Stimulated activated CD8-positive, alpha-beta memory T cell treated with anti-CD3 and anti-CD28 coated beads, Interleukin-12 subunit alpha, Interleukin-12 subunit beta, amount 100 ng/mL, for 24 hours (primary cell): ENCODE measurements around the gene ESYT1.

ENCODE experiments used
- DNase-seq: peaks from one replicate; pipeline ENCODE4 v3.0.0-alpha.2; 2020; ENCODE audit errors: extremely low read depth

Gene ESYT1

DNA sequence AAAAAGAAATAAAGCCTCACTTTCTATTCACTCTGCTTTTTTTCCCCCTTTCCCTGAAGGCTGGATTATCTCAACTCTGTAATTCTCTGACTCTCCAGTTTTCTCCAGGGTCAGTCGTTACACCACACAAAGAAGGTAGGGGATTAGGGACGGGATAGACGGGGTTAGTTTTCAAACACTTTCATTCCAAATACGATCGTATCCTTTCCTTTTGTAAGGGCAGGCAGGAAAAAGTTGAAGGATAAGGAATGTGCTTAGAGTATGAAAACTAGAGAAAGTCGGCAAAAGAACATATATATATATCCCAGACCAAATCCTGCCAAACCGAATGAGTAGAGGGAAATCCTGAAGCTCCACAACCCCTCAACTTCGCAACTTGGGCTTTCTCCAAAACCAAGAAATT, 581 bp upstream of the ESYT1 start:
- no peak for DNase-seq

DNA sequence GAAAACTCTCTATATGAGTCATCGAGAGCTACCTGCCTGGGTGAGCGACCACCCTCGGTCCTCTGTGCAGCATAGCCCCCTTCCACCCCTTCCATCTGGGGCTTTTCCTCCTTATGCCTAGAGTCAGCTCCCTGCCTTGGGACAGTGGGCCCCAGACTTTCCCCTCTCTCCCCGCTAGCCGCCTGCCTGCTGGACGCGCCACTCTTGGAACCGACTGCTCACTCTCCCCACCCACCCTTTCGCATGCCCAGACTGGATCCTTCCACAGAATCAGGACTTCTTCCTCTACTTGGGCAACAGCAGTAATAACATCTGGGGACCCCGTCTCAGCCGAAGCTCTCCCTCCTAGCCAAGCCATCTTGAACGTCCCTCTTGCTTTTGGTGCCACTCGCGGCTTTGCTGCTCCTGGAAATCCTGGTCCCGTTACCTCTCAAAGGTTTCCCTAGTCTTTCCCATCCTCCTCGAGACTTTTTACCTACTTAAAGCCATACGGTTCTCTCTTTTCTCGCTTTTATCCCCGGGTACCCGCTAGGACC, 671 bp downstream of the ESYT1 start:
- DNase-seq: no peak

DNA sequence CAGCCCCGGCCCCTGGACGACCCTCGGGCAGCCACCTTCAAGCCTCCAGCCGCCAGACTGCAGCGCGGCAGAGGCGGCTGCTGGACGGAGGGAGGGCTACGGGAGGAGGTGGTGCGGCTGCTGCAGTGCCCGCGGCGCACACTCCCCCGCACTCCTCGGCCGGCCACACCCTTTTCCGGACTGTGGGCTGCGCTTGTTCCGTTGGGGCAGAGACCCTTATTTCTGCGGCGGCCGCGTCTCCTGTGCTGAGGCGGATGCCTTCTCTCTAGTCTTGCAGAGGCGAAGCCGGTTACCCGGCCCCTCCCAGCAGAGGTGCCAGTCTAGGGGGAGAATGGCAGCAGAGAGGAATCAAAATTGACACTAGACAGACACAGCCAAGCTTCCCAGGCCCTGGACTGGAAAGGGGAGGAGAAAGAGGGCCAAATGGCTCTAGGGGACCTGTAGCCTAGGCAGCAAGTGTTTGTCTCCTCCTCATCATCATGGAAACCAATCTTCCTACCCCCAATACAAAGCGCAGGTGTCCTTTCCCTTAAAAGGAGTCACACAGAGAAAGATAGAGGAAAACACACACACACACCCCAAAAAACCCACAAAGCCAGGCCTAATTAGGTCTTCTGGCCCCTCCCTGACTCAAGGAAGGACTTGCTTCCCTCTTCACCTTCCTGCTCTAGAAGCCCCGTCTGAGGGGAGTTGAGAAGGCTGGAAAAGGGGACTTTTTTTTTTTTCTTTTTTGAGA, 1.3 kb downstream of the ESYT1 start:
- no peak for DNase-seq

DNA sequence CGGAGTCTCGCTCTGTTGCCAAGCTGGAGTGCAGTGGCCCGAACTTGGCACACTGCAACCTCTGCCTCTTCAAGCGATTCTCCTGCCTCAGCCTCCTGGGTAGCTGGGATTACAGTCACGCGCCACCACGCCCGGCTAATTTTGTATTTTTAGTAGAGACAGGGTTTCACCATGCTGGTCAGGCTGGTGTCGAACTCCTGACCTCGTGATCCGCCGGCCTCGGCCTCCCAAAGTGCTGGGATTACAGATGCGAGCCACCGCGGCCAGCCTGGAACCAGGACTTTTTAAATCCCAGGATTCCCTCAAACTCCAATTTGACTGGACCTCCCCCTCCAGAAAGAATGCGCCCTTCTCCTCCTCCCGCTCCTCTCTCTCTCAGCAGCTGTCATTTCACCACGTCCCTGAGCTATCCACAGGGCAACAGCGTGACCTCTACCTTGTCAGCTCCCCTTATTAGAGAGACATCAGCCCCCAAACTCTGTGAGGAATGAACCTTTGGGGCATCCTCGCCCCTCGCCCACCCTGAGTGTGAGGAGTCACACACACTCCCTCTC, 2.0 kb downstream of the ESYT1 start:
- no peak for DNase-seq

DNA sequence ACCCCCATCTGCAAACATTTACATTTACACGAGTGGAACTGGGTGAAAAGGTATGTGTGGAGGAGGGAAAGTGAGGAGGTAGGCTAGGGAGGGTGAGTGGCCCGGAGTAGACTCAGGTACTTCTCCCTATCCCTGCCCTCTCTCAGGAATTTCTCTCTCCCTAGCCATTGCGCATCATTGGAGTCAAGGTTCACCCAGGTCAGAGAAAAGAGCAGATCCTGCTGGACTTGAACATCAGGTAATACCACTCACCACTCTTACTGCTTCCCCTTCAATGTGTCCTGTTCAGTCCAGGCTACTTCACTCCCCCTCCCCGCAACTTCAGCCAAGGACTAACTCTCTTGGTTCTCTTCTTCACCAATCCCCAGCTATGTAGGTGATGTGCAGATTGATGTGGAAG, 2.8 kb downstream of the ESYT1 start:
- no peak for DNase-seq

DNA sequence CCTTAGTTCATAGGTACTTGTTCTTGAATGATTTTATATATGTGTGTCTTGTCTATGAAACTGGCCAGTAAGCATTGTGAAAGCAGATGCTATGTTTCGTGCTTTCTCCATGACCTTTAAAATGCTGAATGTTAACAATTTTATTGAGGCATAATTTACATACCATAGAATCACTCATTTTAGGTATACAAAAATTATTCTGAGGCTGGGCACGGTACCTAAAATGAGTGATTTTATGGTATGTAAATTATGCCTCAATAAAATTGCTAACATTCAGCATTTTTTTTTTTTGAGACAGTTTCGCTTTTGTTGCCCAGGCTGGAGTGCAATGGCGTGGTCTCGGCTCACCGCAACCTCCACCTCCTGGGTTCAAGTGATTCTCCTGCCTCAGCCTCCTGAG, 6.8 kb downstream of the ESYT1 start:
- DNase-seq: no peak

DNA sequence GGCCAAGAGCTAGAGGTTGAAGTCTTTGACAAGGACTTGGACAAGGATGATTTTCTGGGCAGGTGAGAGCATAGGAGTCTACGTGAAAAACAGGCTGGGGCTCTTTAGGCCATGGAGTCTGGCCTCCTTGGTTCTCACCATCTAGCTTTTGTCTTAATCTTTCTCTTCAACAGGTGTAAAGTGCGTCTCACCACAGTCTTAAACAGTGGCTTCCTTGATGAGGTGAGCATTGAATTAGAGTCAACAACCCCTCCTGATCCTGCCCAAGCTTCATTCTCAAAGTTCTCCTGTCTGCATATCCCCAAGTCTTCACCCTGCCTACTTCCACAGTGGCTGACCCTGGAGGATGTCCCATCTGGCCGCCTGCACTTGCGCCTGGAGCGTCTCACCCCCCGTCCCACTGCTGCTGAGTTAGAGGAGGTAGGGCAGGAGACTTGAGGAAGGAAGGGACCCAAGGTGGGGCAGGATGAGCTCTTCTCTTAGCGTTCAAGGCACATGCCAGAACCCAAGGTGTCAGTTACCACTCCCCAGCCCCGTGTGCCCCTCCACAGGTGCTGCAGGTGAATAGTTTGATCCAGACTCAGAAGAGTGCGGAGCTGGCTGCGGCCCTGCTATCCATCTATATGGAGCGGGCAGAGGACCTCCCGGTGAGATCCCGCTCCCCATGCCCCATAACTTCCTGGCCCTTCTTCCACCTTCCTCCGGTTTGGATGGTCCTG, 9.9 kb downstream of the ESYT1 start:
- DNase-seq: no peak

DNA sequence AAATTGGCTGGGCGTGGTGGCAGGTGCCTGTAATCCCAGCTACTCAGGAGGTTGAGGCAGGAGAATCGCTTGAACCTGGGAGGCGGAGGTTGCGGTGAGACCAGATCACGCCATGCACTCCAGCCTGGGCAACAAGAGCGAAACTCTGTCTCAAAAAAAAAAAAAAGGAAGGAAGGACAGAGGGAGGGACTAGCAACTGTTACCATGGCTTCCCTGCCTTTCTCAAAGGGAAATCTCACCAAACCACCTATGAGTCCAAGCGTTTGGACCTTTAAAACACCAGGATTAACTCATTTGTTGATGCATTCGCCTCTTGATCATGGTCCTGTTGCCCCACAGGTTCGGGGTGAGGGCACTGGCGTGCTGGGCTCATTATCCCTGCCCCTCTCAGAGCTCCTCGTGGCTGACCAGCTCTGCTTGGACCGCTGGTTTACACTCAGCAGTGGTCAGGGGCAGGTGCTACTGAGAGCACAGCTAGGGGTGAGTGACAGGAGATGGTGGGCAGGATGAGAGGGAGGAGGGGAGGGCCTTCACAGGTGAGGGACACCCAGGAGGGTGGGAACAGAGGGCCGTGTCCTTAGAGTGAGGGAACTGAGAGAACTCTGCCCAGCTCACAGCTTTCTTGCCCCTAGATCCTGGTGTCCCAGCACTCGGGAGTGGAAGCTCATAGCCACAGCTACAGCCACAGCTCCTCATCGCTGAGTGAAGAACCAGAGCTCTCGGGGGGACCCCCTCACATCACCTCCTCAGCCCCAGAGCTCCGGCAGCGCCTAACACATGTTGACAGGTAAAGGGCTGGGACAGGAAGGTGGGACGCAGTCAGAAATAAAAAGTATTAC, 14.1 kb downstream of the ESYT1 start:
- DNase-seq: no peak

DNA sequence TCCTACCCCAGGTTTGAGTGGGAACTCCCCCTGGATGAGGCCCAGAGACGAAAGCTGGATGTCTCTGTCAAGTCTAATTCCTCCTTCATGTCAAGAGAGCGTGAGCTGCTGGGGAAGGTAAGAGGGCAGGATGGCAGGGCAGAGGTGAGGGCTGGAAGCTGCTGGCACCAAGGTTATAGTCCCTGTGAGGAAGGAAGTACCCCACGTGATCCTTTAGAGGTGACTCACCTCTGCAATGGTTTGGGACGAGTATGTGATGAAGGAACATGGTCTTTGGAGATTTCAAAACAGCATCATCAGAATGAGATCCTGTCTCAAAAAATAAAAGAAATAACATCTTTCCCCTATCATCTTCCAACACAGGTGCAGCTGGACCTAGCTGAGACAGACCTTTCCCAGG, 15.2 kb downstream of the ESYT1 start:
- no peak for DNase-seq

DNA sequence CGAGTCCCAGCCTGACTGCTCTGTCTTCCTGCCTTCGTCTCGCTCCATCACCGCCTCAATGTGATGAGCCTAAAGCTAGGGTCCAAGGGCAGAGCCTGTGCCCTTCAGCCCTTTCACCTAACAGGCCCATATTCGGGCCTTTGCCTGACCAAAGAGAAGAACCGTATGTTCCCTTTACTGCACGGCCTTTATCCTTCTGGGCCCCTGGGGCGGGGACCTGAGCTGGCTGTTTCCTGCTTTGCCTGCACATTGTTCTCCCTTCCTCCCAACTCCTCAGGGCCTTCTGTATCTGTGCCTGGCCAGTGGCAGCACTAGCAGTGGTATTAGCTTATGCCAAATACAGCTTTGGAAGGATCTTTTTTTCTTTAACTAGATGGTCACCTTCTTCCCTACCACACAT, 15.8 kb downstream of the ESYT1 start:
- DNase-seq: no peak

DNA sequence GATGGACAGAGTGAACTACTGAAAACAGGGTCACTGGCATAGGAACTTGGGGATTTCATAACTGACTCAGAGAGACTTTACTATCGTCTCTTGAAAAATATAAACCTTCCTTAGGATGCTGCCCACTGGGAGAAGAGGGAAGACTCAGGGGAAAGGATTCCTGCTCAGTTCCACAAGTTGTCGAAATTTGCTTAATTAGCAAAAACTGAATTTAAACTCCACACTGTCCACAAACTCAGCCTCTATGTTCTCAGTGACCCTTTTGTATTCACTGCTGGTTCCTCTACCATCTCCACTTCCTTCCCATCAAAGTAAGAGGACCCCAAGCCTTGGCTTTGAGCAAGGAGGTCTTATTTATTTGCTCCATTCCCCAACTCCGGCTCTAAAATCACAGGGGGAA, 17.1 kb downstream of the ESYT1 start:
- DNase-seq: no peak

DNA sequence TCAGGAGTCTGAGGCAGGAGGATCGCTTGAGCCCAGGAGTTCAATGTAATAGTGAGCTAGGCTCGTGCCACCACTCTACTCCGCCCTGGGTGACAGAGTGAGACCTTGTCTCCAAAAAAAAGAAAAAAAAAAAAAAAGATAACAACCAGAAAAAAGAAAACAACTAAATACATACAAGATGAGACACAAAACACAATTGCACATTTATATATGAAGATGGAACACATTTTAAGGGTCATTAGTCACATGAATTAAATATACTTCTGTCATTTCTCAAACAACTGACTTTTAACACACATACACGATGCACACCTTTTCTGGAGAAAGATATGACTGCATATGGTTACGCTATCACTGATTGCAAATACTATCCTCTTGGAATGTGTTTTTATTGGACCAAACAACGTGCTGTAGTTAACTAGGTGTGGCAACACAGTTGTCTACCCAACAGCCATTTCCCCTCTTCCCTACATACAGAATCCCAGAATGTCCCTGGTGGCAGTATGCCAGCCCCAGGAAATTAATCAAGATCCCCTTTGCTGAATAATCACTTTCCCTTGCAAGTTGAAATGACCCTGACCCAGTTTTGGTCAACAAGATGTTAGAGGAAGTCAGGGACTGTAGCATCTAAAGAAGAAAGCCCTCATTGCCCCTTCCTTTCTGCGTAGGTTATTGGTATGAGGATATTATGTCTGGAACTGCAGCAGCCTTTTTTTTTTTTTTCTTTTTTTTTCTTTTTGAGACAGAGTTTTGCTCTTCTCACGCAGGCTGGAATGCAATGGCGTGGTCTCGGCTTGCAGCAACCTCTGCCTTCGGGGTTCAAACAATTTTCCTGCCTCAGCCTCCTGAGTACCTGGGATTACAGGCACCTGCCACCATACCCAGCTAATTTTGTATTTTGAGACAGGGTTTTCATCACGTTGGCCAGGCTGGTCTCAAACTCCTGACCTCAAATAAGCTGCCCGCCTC, 18.7 kb downstream of the ESYT1 start:
- no peak for DNase-seq

DNA sequence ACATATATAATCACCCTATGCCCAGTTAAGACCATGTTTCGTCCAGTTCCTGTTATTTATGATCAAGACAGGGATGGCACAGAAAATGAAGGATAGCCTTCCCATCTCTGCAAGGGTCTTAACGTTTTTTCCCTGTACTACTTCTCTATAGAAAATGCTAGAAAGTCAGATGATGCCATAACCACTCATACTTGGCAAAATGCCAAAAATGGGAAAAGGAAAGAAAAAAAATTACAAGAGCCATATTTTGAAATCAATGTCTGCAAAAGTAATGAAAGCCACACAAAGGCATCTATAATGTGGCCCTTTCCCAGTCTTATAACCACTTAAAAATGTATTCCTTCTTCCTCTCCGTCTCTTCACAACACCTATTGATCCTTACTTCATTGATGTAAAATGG, 22.5 kb downstream of the ESYT1 start:
- DNase-seq: no peak

DNA sequence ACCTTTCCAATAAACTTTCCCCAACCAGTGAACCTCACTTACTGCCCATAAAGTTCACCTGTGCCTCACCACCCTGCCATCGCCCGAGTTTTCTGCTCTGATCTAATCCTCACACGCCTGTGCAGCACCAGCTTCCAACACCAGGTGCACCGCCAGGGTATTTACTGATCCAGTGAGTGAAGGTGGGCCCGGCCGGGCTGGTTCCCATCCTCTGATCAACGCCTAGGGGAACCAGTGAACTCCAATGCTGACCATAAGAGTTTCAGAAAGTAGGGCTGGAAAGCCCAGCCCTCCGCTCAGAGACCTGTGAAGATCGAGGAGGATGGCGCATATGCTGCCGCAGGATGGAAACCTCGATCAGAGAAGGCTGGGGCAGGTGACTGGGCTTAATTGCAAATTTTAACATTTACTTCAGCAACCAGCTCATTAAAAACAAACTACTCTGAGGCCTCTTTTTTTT, 23.6 kb downstream of the ESYT1 start:
- DNase-seq: no peak

DNA sequence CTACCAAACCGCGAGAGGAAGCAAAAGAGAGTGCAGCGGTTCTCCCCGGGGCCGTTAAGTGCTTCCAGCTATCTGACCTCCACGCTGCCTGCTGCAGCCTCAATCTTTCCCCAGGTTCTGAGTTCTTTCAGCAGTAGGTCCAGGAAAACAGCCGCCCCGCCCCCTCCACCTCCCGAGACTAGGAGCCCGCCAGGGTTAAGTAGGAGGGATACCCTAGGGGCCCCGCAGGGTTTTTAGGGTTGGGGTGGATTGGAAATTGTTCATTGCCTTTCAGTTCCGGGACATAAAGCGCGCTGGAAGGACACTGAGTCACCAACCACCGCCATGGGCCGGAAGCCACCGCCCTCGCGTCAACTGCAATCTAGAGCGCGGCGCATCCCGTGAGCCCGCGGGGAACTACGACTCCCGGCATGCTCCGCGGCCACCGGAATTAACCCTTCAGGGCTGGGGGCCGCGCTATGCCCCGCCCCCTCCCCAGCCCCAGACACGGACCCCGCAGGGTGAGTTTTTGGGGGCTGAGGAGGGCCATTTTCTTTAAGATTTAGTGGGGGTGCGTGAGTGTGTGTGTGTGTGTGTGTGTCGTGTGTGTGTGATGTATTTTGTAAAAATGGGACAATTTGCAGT, 24.2 kb downstream of the ESYT1 start, which contains the start of gene MYL6B:
MYL6B (plus strand) TSS at position 456 of the 624 bp plus-strand sequence. CDS start 1,332 bp downstream, outside the sequence.
- DNase-seq: peak; percentile 81

DNA sequence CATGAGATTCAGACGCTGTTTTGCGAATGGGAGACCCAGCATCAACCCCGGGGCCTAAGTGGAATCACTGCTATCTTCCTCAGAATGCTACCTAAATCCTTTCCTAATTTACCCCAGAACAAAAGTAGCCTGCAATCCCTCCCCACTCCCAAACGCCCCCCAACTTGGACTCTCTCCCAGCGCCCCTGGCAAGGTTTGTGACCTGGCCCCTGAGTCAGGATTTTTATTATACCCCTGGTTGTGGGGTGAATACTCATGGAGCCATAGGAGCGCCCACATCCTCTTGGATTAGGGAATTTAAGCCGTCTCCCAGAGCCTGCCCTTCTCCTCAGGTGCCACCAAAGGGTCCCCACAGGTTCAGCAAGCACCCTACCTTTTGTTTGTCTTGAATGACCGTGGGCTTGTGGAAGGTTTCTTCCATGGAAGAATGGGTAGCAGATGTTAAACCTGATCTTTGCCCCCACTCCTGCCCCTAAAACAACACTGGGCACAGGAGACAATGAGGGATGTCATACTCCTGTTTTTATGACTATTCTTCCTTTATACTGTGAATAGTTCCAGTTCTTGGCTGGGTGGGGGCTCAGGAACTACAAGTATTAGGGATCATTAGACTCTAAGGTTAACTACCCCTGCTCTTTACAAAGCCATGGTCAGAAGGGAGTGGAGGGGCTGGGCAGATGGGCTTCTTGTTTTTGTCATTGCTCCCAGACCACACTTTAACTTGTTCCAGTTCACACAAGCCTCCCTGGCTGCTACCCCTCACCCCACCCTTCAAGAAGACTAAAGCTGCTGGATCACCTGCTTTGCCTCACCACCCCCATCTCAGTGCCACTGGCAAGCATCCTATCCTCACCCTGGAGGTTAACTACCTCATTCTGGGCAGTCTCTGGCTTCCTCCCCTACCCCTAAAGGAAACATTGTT, 24.9 kb downstream of the ESYT1 start:
- DNase-seq: no peak

DNA sequence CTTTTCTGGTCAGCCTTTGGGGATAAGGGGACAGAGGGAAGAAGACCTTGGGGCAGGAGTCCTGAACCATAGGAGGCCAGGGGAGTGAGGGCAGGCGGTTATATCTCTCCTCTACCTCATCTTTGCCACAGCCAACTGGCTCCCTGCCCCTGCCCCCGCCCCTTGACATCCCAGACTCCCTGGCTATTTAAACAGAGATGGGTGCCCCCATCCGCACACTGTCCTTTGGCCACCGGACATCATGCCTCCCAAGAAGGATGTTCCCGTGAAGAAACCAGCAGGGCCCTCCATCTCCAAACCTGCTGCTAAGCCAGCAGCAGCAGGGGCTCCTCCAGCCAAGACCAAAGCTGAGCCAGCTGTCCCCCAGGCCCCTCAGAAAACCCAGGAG, 25.6 kb downstream of the ESYT1 start:
- DNase-seq: no peak

DNA sequence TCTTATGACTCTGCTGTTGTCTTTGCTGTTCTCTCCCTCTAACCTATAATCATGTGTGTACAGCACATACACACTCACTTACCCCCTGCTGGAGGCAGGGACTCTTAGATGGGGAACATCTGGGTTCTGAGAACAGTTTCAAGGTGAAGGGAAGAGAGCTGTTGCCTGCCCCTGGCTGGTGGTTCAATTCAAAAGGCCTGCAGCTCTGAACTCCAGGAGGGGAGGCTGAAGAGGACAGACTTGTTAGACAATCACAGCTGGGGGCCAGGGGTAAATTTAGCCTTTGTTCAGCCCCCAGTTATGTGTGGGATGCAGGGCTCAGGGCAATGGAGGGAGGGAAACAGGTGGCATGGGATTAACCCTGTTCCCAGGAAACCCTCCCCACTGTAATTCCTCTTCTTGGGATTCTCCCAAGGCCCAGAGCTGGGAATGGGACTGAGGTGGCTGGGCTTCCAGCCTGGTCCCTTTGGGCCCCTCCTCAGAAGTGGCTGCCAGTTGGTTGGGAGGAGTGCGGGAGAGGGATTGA, 26.2 kb downstream of the ESYT1 start:
- no peak for DNase-seq

DNA sequence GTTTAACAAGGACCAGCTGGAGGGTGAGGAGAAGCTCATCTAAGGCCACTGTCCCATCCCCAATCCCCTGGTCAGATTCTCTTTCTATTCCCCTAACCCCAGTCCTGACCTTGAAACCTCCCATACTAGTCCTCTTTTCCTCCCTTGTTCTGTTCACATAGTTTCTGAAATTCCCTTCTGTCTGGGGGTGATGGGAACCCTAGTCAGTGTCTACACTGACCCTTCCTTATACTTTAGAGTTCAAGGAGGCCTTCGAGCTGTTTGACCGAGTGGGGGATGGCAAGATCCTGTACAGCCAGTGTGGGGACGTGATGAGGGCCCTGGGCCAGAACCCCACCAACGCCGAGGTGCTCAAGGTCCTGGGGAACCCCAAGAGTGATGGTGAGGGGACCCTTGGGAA, 26.8 kb downstream of the ESYT1 start:
- no peak for DNase-seq
